Epithelial cell of proximal tubule (primary cell): ENCODE measurements around the gene MMP15. TPM values are rescaled to one million over a fixed set of nuclear protein-coding genes. Genes with fewer than 3 reads are reported as not detected.
"Not testable (repeated sequence)": the region's sequence is repeated elsewhere in the genome, so short reads cannot be mapped to it uniquely, and the experiment has no call there.

Experiments
- DNase-seq: peaks from one replicate; pipeline ENCODE4 v3.0.0-alpha.2; 2011; ENCODE audit warnings: low read depth
- H3K4me3 ChIP-seq: 2 replicates; pipeline ENCODE4 v1.5.1; 2011; ENCODE audit warnings: low read depth, mild to moderate bottlenecking, low read length
- CTCF ChIP-seq: conservative IDR thresholded peaks from 2 replicates; pipeline ENCODE4 v1.5.1; 2012; ENCODE audit warnings: low read depth, mild to moderate bottlenecking, low read length
- total RNA-seq: library from RNA; depleted of rRNA; stranded (reverse); fragments of >200 nt; gene quantifications from 2 replicates; pipeline ENCODE4 v1.2.3, GENCODE V29; 2015

Gene MMP15
- total RNA-seq = 24.7 and 36.0 TPM in 2 replicates

GRCh38 chr16:58025351-58026138, at the start of gene MMP15:
TSS of gene MMP15 (plus strand) at chr16:58025754. CDS start at chr16:58026351, 597 bp downstream.
- TF ChIP-seq CTCF = no peak
- peak within 1 kb of the TSS; percentile 90 for H3K4me3 ChIP-seq
- no peak for DNase-seq

GRCh38 chr16:57976331-57976796, 49.2 kb upstream of the MMP15 start:
- H3K4me3 ChIP-seq = no peak overlapping the region
- no peak for DNase-seq
- no peak for TF ChIP-seq CTCF

GRCh38 chr16:57977418-57978069, 48.0 kb upstream of the MMP15 start:
- DNase-seq = no peak
- no peak for TF ChIP-seq CTCF
- no peak overlapping the region for H3K4me3 ChIP-seq

GRCh38 chr16:57978070-57978465, 47.5 kb upstream of the MMP15 start:
- DNase-seq, H3K4me3 ChIP-seq: not testable (repeated sequence)

GRCh38 chr16:57979006-57979585, 46.5 kb upstream of the MMP15 start:
- no peak overlapping the region for H3K4me3 ChIP-seq
- no peak for DNase-seq
- TF ChIP-seq CTCF = no peak

GRCh38 chr16:57981636-57982035, 43.9 kb upstream of the MMP15 start:
- TF ChIP-seq CTCF = no peak
- no peak for DNase-seq
- H3K4me3 ChIP-seq = no peak overlapping the region

GRCh38 chr16:57982385-57982784, 43.2 kb upstream of the MMP15 start:
- no peak for DNase-seq
- TF ChIP-seq CTCF = no peak
- no peak overlapping the region for H3K4me3 ChIP-seq
